Left cardiac atrium (tissue), 4 donors: Measurements from ENCODE around the gene C1orf174. TPM values are rescaled to one million over a fixed set of nuclear protein-coding genes. Genes with fewer than 3 reads are reported as not detected.

Experiments
- ATAC-seq, 2 donors: fragments of 200-7000 bp; cut with Tn5 transposase; one replicate each; pipeline ENCODE4 v1.9.1; 2020; ENCODE audit warnings: mild to moderate bottlenecking in 2 of 2, moderate library complexity in 2 of 2
- DNase-seq: peaks from one replicate; pipeline ENCODE4 v3.0.0-alpha.2; 2020
- intact Hi-C, 2 donors: fragments of 100-400 bp; cut with DNase I; formaldehyde crosslinking; loops; one replicate each; pipeline versions ENCODE4 v1.14.1 to v1.15.1; 2022 to 2023
- total RNA-seq, 2 donors: library from RNA; stranded (reverse); fragmentation: NEBNext Ultra II Directional; extraction: Animal tissue kit (Norgen Biotek cat#: 25700); gene quantifications; one replicate each; pipeline ENCODE4 v1.2.1, GENCODE V29; 2021
- donor health status: DM: no; HTN: yes; CAD: no.
- donor health status: DM: no; HTN: yes; CAD: no; lungs with severe emphysema.
- donor health status: DM: yes; HTN: yes; CAD: no.
- donor health status: Dilated cardiomyopathy.

C1orf174 gene
- total RNA-seq, 2 donors from 2014 or later, result 13.2 to 14.0 TPM

- no peak for ATAC-seq
- intact Hi-C loops, result loop anchor here in 1 of 2 donors (10.0 kb wide), 1 partner anchor 742 kb away; the partner anchor contains the start of gene AJAP1
- DNase-seq, result no peak
Observed at GRCh38 chr1:3912809-3913685, 13.0 kb upstream of the C1orf174 start.

GRCh38 chr1:3911981-3912808 is 12.1 kb upstream of the C1orf174 start:
- intact Hi-C loops, result loop anchor here in 1 of 2 donors (10.0 kb wide), 1 partner anchor 743 kb away; the partner anchor contains the start of gene AJAP1
- DNase-seq, result no peak
- no peak for ATAC-seq

- DNase-seq (peak; percentile 68), ATAC-seq (peak; percentile 72 to 85)
- intact Hi-C loops, result loop anchor here in 1 of 2 donors (10.0 kb wide), 1 partner anchor 744 kb away; the partner anchor contains the start of gene AJAP1
Observed at GRCh38 chr1:3910857-3911845, 11.1 kb upstream of the C1orf174 start.

- intact Hi-C loops, result loop anchor here in 1 of 2 donors (10.0 kb wide), 1 partner anchor 745 kb away; the partner anchor contains the start of gene AJAP1
- DNase-seq (no peak), ATAC-seq (no peak)
Observed at GRCh38 chr1:3910049-3910731, 10.1 kb upstream of the C1orf174 start.

- no peak for DNase-seq
- intact Hi-C loops, result loop anchor here in 1 of 2 donors (10.0 kb wide), 1 partner anchor 745 kb away; the partner anchor contains the start of gene AJAP1
Observed at GRCh38 chr1:3909615-3910014, 9.5 kb upstream of the C1orf174 start.

GRCh38 chr1:3908886-3909517 is 8.9 kb upstream of the C1orf174 start:
- intact Hi-C loops, result no loop called here
- no peak for ATAC-seq
- no peak for DNase-seq

More at GRCh38 chr1:3909615-3910014, 9.5 kb upstream of the C1orf174 start:
- no peak for ATAC-seq

- intact Hi-C loops, result no loop called here
- no peak for ATAC-seq
- DNase-seq, result no peak
Observed at GRCh38 chr1:3907621-3908165, 7.6 kb upstream of the C1orf174 start.

- ATAC-seq, result no peak
- DNase-seq, result no peak
- intact Hi-C loops, result no loop called here
Observed at GRCh38 chr1:3907031-3907534, 7.0 kb upstream of the C1orf174 start.

GRCh38 chr1:3906672-3907020 is 6.6 kb upstream of the C1orf174 start:
- ATAC-seq, result no peak
- no peak for DNase-seq
- intact Hi-C loops, result no loop called here

- DNase-seq, result no peak
- no peak for ATAC-seq
- intact Hi-C loops, result no loop called here
Observed at GRCh38 chr1:3905953-3906671, 6.0 kb upstream of the C1orf174 start.

- intact Hi-C loops, result no loop called here
- no peak for DNase-seq
Observed at GRCh38 chr1:3905266-3905952, 5.3 kb upstream of the C1orf174 start.

GRCh38 chr1:3904843-3905185 is 4.7 kb upstream of the C1orf174 start:
- intact Hi-C loops, result no loop called here
- ATAC-seq, result no peak
- DNase-seq, result no peak

More at GRCh38 chr1:3905266-3905952, 5.3 kb upstream of the C1orf174 start:
- no peak for ATAC-seq

- intact Hi-C loops, result no loop called here
- no peak for DNase-seq
- ATAC-seq, result no peak
Observed at GRCh38 chr1:3904006-3904842, 4.2 kb upstream of the C1orf174 start.

- ATAC-seq (no peak), DNase-seq (no peak)
- intact Hi-C loops, result no loop called here
Observed at GRCh38 chr1:3903141-3904005, 3.3 kb upstream of the C1orf174 start.
